Measurements from ENCODE around the gene RTP2. TPM values are rescaled to one million over a fixed set of nuclear protein-coding genes. Genes with fewer than 3 reads are reported as not detected.

The RTP2 gene
- polyA plus RNA-seq, 1 experiment = not detected

DNA sequence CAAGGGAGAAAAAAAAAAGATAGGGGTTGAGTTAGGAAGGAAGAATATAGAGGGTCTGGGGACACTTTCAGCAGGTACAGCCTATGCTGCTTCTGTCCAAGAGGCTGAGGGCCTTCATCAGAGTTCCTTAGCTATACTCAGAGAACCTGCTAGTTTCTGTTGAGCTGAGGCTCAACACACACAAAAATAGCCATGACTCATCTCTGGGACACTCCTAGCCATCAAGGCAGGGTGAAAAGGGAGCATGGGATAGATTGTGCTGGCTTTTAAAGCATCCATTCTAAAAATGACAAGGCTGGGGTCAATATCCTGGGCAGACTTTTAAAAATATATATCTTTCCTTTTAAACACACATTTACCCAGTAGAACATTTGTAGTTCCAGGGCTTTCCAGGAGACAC, 2.8 kb upstream of the RTP2 start:
- TF ChIP-seq CTCF (IDR thresholded peaks at IDR 0.05; ENCODE audit: low read depth, low read length) = no peak
- ChIA-PET CTCF (interaction anchor here (0.6 to 6.7 kb wide), 4 partner anchors 10 to 485 kb away, joined by 3 to 48 read pairs (median 28); no protein-coding TSS in a partner anchor), POLR2A (no interaction called here)
- Histone ChIP-seq H3K27ac (ENCODE audit: low read depth, low read length) (no peak overlapping the region), H3K9me3 (ENCODE audit: control insufficient read depth, insufficient read depth, low read length) (no peaks in the 10 kb centered on the region), H3K4me3 (ENCODE audit: low read depth, low read length) (no peak overlapping the region), H3K27me3 (ENCODE audit: control insufficient read depth, insufficient read depth, low read length) (peaks cover 2% of the 10 kb centered on the region)
- DNase-seq (ENCODE audit: low read depth, low spot score) = no peak

DNA sequence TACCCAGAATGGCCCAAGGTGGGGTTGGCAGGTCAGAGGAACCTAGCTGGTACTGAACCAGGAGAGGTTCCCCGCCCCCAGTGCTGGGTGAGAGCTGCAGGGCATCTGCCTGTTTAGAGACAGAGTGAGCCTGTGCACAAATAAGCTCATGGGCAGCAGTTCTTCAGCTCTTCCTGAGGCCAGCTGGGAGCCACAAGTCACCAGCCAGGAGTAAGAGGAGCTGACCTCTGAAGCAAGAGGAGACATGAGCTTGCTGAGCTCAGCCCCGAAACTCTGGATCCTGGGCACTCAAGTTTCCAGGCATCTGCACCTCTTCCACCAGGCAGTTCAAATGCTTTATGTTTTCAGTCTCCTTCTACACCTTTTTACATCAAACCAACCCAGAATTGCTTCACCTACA, 2.1 kb downstream of the RTP2 start:
- Histone ChIP-seq H3K27ac (ENCODE audit: low read depth, low read length) (no peak overlapping the region), H3K27me3 (ENCODE audit: control insufficient read depth, insufficient read depth, low read length) (peaks cover 17% of the 10 kb centered on the region), H3K9me3 (ENCODE audit: control insufficient read depth, insufficient read depth, low read length) (no peaks in the 10 kb centered on the region), H3K4me3 (ENCODE audit: low read depth, low read length) (no peak overlapping the region)
- POLR2A ChIA-PET = no interaction called here
- TF ChIP-seq CTCF (IDR thresholded peaks at IDR 0.05; ENCODE audit: low read depth, low read length) = no peak
- CTCF ChIA-PET = interaction anchor here (1.8 to 6.7 kb wide), 3 partner anchors 15 to 381 kb away, joined by 7 to 48 read pairs (median 39); no protein-coding TSS in a partner anchor
- DNase-seq (ENCODE audit: low read depth, low spot score) = no peak

GRCh38 chr3:187698499-187699399, 3.6 kb downstream of the RTP2 start:
- no peaks in the 10 kb centered on the region for H3K9me3 ChIP-seq (ENCODE audit: control insufficient read depth, insufficient read depth, low read length)
- H3K27ac ChIP-seq (ENCODE audit: low read depth, low read length) = no peak overlapping the region
- no peak overlapping the region for H3K4me3 ChIP-seq (ENCODE audit: low read depth, low read length)
- POLR2A ChIA-PET = no interaction called here
- CTCF ChIA-PET = interaction anchor here (1.0 kb wide), 1 partner anchor 20 kb away, joined by 3 read pairs; no protein-coding TSS in a partner anchor
- no peak for TF ChIP-seq CTCF (IDR thresholded peaks at IDR 0.05; ENCODE audit: low read depth, low read length)
- DNase-seq (ENCODE audit: low read depth, low spot score) = no peak
- peaks cover 25% of the 10 kb centered on the region for H3K27me3 ChIP-seq (ENCODE audit: control insufficient read depth, insufficient read depth, low read length)

DNA sequence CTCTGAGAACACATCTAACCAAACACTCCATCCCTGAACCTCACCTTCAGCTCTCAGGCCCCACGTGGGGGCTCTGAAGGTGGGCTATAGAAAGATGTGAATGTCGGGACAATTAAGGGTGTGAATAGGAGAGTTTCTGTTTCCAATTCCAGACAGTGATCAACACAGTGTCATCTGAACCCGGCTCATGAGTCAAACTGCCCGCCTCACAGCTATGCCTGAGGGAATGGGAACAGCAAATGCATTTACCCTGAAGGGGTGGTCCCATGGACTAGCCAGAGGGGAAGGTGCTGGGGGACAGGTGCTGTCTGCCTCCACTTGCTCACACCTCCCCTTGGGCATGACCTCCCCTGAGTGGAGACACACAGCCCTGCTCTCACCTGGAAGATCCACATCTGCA, 6.3 kb downstream of the RTP2 start:
- ChIA-PET CTCF (interaction anchor here (1.5 to 1.7 kb wide), 2 partner anchors 17 to 19 kb away, joined by 5 read pairs; no protein-coding TSS in a partner anchor), POLR2A (no interaction called here)
- H3K27me3 ChIP-seq (ENCODE audit: control insufficient read depth, insufficient read depth, low read length) = peaks cover 25% of the 10 kb centered on the region
- H3K9me3 ChIP-seq (ENCODE audit: control insufficient read depth, insufficient read depth, low read length) = no peaks in the 10 kb centered on the region
- no peak overlapping the region for H3K27ac ChIP-seq (ENCODE audit: low read depth, low read length)
- DNase-seq (ENCODE audit: low read depth, low spot score) = no peak
- no peak overlapping the region for H3K4me3 ChIP-seq (ENCODE audit: low read depth, low read length)
- no peak for TF ChIP-seq CTCF (IDR thresholded peaks at IDR 0.05; ENCODE audit: low read depth, low read length)

DNA sequence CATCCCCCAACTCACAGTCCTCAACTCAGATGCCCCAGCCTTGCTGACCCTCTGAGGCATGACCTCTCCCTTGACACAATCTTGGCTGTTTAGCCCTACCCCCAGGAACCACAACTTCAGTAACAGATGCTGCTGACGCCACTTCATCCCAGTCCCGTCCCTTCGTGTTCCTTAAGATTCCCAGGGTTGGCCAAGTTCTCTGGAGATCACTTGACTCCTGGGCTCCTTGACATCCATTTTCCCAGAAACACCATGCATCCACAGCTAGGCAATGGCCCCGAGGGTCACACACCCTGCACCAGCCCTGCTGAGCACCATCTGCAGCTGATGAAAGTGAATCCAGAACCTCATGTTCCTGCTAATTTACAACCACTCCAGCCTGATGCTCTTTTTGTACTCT, 6.9 kb downstream of the RTP2 start:
- no peak for TF ChIP-seq CTCF (IDR thresholded peaks at IDR 0.05; ENCODE audit: low read depth, low read length)
- Histone ChIP-seq H3K9me3 (ENCODE audit: control insufficient read depth, insufficient read depth, low read length) (no peaks in the 10 kb centered on the region), H3K27ac (ENCODE audit: low read depth, low read length) (no peak overlapping the region), H3K27me3 (ENCODE audit: control insufficient read depth, insufficient read depth, low read length) (peaks cover 25% of the 10 kb centered on the region), H3K4me3 (ENCODE audit: low read depth, low read length) (no peak overlapping the region; the same call in 1 of the 2 replicates)
- ChIA-PET CTCF (interaction anchor here (1.5 to 1.7 kb wide), 2 partner anchors 16 to 19 kb away, joined by 5 read pairs; no protein-coding TSS in a partner anchor), POLR2A (interaction anchor here (0.5 kb wide), 1 partner anchor 1593 kb away, joined by 6 read pairs; no protein-coding TSS in a partner anchor)
- no peak for DNase-seq (ENCODE audit: low read depth, low spot score)
